Anterior cingulate cortex (tissue), 58 donors: ENCODE results near the gene AGPS.
"Not testable (repeated sequence)": the region's sequence is repeated elsewhere in the genome, so short reads cannot be mapped to it uniquely, and the experiment has no call there.

Experiments used
- DNase-seq, 58 donors: peaks; one replicate each; lab custom pipeline; 2025; lab: John Stamatoyannopoulos, UW

Gene AGPS

GRCh38 chr2:177545981-177546585 lies 153.5 kb downstream of the AGPS start:
- DNase-seq: no peak

- no peak for DNase-seq
Observed at GRCh38 chr2:177547122-177547521, 154.5 kb downstream of the AGPS start.

DNA sequence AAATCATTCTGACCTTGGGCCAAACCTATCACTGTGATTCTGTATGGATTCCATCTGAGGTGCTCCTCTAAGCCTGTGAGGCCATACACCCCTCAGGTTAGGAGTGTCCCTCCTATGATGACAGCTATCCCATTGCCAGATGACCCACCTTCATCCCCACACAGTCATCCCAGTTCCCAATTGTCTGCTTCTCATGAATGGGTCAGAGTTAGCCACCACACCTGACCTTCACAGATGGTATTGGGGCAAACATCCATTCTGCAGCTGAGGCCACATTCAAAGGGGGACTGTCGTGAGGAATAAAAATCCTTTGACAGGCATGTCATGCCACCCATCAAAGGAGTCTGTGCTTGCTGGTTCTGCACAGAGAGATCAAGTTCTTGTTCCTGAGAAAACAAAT lies 155.2 kb downstream of the AGPS start:
- no peak for DNase-seq

DNA sequence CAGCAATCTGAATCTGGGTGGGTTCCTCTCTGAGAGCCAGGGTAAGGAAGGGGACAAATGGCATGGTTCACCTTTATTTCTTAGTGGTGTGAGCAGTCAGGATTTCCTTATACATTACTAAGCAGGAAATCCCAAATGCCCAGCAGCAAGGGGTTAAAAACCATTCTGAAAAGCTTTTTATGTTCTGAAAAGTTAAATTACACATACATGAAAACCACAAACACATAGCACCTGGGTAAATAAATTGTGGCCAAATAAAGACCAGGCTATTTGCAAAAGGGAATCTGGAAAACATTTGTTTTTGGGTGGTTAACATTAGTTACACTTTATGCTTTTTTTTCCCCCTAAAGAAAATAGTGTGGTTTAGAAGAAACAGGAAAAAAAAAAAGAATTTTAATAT lies 156.1 kb downstream of the AGPS start:
- DNase-seq: no peak

DNA sequence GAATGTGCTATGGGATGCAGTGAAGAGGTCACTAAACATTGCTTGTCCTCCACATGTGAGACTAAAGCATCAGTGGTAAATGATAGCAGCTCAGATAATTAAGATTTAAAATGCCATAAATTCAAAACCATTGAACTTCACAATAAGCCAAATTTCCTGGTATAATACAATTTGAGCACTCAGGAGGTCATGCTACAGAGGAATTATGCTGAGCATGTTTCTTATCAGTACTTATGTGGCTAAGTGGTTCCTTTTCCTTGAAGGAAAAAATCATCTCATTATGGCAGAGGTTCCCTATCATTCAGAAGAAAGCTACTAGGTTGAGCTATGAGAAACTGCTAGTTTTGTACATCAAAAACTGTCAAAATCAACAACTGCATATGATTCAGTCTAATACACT lies 156.6 kb downstream of the AGPS start:
- DNase-seq: no peak

DNA sequence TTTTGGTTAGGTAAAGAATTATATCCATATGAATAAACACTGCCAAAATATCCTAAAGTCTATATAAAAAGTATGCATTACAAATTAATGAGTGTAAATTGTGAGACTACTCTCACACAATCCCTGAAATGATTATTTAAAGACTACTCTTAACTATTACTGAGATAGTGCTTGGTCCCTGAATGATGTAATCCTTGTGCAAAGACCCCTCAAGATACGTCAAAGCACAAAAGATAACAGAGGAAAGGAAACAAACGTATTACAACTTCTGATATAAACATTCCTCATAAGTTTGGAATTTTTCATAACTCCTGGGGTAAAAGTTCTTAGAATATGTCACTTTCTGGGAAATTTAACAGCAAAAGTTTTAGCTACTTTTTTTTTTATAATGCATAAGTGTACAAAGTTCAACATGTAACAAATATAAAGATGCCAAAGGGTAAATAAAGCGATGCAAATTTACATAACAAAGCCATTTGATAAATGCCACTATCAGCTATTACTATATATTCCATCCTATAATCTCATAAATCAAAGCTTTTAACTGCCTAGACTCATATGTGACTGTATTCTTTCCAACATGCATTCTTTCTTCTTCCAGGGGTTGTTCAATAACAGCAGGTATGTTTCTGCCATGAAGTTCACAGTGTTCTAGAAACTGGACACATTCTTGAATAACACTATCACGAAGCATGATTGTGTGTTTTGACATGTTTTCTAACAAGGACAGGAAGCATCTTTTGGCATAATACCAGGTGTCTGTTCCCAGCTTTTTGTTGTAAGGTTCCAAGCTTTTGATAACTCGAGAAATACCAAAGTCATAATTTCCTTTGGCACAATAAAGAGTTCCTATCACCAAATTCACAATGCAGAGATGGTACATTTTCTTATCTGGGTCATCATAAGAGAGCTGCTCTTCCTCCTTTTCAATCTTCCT lies 158.0 kb downstream of the AGPS start:
- no peak for DNase-seq

DNA sequence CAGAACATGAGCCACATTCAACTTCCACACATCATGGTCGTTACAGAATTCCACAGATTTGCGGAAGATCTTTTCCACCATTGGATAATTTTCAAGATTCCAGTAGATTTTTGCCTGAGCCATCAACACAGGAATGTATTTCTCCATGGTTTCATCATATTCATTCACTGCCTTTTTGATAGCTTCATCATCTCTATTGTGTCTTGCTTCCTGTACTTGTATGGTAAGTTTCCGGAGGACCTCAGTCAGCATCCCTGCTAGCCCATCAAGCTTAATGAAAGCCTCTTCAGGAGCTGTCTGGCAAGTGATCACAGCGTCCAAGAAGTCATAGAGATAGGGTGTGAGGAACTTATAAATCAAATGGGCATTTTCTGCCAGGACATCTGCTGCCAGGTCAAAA lies 158.8 kb downstream of the AGPS start:
- DNase-seq: not testable (repeated sequence)

- peak in 5 of 58 donors; percentile 15 to 52 (median 39) for DNase-seq
Observed at GRCh38 chr2:177551989-177552421, 159.4 kb downstream of the AGPS start.

DNA sequence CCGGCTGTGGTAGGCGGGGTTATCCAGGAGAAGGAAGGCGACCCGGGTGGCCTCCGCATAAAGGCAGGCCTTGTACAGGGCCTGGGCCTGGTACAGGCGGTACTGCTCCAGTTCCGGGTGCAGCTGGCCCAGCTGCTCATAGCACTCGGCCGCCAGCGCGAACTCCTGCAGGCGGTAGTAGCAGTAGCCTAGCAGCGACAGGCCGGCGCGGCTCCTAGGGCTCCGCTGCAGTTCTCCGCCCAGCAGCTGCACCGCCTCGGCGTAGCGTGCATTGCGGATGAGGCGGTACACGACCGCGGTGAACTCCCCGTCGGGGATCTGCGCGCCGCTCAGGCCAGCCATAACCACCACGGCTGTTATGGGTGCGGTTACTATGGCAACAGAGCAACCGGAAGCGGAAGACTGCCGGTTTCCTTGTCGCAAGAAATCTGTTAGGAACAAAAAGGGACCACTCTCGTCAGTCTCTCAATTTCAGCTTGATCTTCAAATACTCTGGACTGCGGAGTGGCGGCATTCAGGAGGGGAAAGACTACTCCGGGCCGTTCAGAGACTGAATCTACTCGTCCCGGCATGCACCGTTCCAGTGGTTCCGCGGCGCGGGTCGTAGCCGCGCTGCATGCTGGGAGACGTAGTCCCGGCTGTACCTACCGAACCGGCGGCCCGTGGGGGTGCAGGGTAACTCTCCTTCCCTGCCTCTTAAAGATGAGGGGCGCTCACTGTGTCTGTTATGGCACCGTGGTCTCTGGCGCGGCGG lies 160.0 kb downstream of the AGPS start:
- peak in 57 of 58 donors; percentile 57 to 96 (median 89) for DNase-seq

DNA sequence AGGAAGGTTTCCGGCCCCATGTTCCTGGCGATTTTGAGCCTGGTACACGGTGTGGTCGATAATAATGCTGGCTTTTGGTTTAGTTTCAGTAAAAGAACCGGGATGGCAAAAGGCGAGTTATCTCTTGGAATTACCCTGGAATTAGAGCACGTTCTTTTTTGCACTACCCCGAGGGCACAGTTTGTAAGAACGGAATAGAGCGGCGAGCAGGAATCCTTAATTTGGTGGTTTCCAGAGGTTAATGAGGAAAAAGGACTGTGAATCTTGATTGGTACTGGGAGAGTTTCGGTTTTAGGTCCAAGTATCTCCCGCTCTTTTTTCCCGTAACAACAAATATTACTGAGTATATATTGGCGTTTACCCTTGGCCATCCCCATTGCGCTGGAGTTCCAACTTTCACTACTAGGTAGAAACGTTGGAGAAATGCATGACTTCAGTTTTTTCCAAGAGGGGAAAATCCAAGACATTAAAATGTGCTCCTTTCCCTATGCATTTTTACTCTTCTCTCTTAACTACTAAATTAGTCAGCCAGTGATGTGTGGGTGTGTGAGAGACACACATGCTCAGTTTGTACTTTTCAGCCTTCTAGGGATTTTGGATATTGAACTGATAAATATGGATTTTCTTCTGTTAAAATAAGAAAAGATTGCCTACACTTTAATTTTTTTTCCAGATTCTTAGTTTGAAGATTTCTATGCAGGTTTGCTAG lies 160.8 kb downstream of the AGPS start:
- peak in 4 of 58 donors; percentile 3 to 42 (median 28) for DNase-seq

DNA sequence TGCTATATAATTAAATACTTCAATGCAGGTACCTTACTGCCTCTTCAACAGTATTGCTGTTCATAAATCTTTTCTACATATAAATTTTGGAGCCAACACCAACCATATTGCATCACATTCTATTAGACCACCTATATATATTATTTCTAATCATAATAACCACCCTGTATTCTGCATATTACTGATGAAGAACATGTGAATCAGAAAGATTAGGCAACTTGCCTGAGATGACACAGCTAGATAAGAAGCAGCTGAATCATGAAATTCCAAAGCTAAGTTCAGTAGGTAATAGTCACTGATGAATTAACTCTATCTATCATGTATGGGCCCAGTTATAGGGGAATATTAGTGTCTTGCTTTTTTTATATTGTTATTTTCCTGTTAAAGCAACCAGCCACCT lies 161.8 kb downstream of the AGPS start:
- no peak for DNase-seq

DNA sequence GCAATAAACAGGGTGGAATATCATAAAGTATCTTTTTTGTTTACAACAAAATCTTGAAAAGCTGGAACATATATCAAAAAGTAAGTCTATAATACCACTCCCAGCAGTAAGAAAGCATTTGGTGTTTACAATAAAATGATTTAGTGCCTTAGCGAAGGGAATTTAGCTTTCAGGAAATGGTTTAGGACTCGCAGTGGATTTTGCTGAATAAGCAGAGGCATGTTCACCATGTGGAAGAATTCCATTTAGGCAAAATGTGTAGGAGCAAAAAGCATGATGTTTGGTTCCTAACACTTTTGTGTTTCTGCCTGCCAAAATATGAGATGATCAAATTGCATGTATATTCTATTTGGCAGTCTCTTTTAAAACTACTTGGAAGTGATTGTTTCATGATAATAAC lies 163.6 kb downstream of the AGPS start:
- no peak for DNase-seq

- DNase-seq: no peak
Observed at GRCh38 chr2:177557794-177558193, 165.2 kb downstream of the AGPS start.

GRCh38 chr2:177559638-177560037 lies 167.1 kb downstream of the AGPS start:
- no peak for DNase-seq

- DNase-seq: no peak
Observed at GRCh38 chr2:177568390-177568789, 175.8 kb downstream of the AGPS start.

DNA sequence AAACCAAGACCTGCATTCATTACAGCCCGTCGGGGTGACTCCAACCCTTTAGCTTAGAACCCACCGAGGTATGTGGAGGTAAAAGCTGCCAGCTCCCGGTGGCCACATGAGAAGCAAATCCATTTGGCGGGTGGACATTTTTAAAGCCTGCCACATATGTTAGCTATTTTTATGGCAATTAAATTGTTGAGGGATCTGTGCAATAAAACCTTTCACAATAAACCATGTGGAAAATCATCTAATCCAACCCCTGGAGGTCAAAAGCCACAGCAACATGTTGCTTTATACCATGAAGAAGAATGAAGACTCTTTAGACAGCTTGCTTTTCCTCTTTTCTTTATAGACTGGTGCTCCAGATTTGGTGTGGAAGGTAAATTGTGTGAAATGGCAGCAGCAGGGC lies 176.3 kb downstream of the AGPS start:
- DNase-seq: no peak

DNA sequence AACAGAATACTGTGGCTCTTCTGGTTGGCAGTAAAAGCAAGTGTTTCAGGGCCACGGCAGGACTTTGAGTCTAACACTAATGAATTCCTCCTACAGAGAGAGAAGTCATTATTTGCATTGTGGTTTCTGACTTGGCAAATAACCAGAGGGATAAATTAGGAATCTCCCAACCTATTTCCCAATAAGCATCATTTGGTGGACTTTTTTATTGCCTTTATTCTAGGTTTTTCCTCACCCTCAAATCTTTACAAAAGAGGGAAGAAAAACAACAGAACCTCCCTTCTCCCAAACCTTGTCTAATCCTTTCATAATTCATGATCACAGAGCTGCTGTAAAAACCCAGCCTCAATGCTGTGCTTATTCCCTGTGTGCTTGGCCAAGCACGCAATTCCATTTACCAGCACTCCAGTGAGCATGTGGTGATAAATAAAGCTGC lies 179.7 kb downstream of the AGPS start:
- DNase-seq: no peak

DNA sequence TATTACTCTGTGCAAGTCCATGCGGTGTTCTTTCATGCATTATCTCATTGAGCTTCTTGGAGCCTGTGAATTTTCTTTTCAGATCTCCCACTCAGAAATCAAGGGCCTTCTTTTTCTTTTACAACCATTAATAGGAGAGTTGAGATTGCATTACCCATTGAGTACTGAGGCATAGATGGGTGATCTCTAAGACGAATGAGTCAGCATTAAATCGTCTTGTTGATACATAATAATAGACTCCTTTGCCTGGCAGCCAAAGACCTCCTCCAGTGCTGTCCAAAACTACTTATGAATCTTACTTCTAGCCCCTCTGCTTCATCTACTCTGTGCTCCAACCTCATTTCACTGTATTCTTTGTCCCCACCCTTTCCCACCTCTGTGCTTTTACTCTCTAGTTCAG lies 180.5 kb downstream of the AGPS start:
- no peak for DNase-seq

- no peak for DNase-seq
Observed at GRCh38 chr2:177574356-177574755, 181.8 kb downstream of the AGPS start.

DNA sequence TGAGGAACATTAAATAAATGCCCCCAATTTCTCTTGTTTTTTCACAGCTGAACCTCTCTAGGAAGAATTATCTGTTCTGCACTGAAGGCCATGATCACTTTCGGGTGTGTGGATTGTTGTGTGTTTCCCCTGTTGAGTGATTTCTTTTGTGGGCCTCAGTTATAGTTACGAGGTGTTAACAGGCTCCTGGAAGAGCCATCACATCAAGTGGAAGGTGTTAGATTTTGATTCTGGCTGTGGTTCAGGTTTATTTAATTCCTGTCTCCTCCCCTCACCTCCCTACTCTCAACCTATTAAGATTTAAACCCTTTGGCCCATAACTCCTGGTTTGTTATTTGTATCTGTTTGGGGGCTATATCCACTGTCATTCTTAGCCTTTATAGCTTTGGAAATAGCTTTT lies 182.8 kb downstream of the AGPS start:
- no peak for DNase-seq
